Fibroblast of lung (primary cell): ENCODE data around the gene KCND3. TPM values are rescaled to one million over a fixed set of nuclear protein-coding genes. Genes with fewer than 3 reads are reported as not detected.

Source experiments
- DNase-seq, 2 donors: peaks; one replicate each; pipeline versions ENCODE4 v3.0.0 to v3.0.0-alpha.2; 2010; ENCODE audit warnings: low read depth in 2 of 2
- H2AFZ ChIP-seq: 2 replicates; pipeline ENCODE4 v1.5.1; 2012; ENCODE audit warnings: low read length, control low read depth, inconsistent platforms
- H3K27ac ChIP-seq: 2 replicates; pipeline ENCODE4 v1.5.1; 2011; ENCODE audit warnings: low read length, control low read depth; ENCODE audit not compliant: insufficient read depth
- H3K27me3 ChIP-seq: 2 replicates; pipeline ENCODE4 v1.5.1; 2011; ENCODE audit warnings: mild to moderate bottlenecking, low read length; ENCODE audit not compliant: control insufficient read depth, insufficient read depth
- H3K36me3 ChIP-seq: 2 replicates; pipeline ENCODE4 v1.5.1; 2011; ENCODE audit warnings: low read length; ENCODE audit not compliant: control insufficient read depth, insufficient read depth
- H3K4me1 ChIP-seq: 2 replicates; pipeline ENCODE4 v1.5.1; 2011; ENCODE audit warnings: low read length; ENCODE audit not compliant: control insufficient read depth, insufficient read depth; ENCODE audit errors: extremely low read depth
- H3K4me2 ChIP-seq: 2 replicates; pipeline ENCODE4 v1.5.1; 2011; ENCODE audit warnings: low read length, control low read depth; ENCODE audit not compliant: insufficient read depth; ENCODE audit errors: extremely low read depth
- H3K4me3 ChIP-seq, 4 experiments: fragments of 200-600 bp in 1 of 4; sonication (generic) in 1 of 4; replicated peaks in 1 of 4; 2 replicates each; pipeline ENCODE4 v1.5.1; 2011 to 2016; ENCODE audit warnings: low read length in 4 of 4, low read depth in 3 of 4, mild to moderate bottlenecking in 3 of 4, control low read depth in 2 of 4, inconsistent platforms in 1 of 4, mixed read lengths in 1 of 4; ENCODE audit not compliant: insufficient read depth in 1 of 4; ENCODE audit errors: control extremely low read depth in 1 of 4
- H3K79me2 ChIP-seq: 2 replicates; pipeline ENCODE4 v1.5.1; 2012; ENCODE audit warnings: mild to moderate bottlenecking, low read length, inconsistent platforms; ENCODE audit not compliant: control insufficient read depth, insufficient read depth
- H3K9ac ChIP-seq: 2 replicates; pipeline ENCODE4 v1.5.1; 2011; ENCODE audit warnings: mild to moderate bottlenecking, low read length, control low read depth; ENCODE audit not compliant: insufficient read depth
- H3K9me3 ChIP-seq: 2 replicates; pipeline ENCODE4 v1.5.1; 2012; ENCODE audit warnings: low read depth, low read length; ENCODE audit not compliant: control insufficient read depth, insufficient read depth
- H4K20me1 ChIP-seq: 2 replicates; pipeline ENCODE4 v1.5.1; 2011; ENCODE audit warnings: low read length; ENCODE audit not compliant: control insufficient read depth, insufficient read depth; ENCODE audit errors: extremely low read depth
- EZH2 ChIP-seq: IDR thresholded peaks from 2 replicates; pipeline ENCODE4 v1.5.1; 2012; ENCODE audit warnings: low read length, control low read depth, mild to moderate bottlenecking; ENCODE audit errors: missing control alignments
- polyA plus RNA-seq, 2 donors: library from polyadenylated mRNA; depleted of rRNA in 1 of 2; stranded (reverse) in 1 of 2; unstranded in 1 of 2; fragments of >200 nt; gene quantifications; 2 replicates each; pipeline ENCODE4 v1.2.1, GENCODE V29; 2011 to 2012; ENCODE audit warnings: missing spikeins in 1 of 2
- total RNA-seq: library from RNA; depleted of rRNA; stranded (reverse); fragments of >200 nt; gene quantifications from 2 replicates; pipeline ENCODE4 v1.2.1, GENCODE V29; 2014
- TF ChIP-seq, protein P1 (sequence below), 2 donors: IDR thresholded peaks in 1 of 2; conservative IDR thresholded peaks in 1 of 2; 1 replicate in 1 of 2; 2 replicates in 1 of 2; pipeline ENCODE4 v1.5.1; 2011 to 2012; ENCODE audit warnings: low read length in 2 of 2, control low read depth in 1 of 2, inconsistent platforms in 1 of 2, low read depth in 1 of 2, mild to moderate bottlenecking in 1 of 2

The KCND3 gene
- total and polyA plus RNA-seq, 2 donors (not counting 1 experiment from before 2014, with no cell fraction given): 0.66 to 9.3 TPM

- no peak overlapping the region for H3K9ac ChIP-seq
- DNase-seq: no peak
- TF ChIP-seq, protein P1, sequence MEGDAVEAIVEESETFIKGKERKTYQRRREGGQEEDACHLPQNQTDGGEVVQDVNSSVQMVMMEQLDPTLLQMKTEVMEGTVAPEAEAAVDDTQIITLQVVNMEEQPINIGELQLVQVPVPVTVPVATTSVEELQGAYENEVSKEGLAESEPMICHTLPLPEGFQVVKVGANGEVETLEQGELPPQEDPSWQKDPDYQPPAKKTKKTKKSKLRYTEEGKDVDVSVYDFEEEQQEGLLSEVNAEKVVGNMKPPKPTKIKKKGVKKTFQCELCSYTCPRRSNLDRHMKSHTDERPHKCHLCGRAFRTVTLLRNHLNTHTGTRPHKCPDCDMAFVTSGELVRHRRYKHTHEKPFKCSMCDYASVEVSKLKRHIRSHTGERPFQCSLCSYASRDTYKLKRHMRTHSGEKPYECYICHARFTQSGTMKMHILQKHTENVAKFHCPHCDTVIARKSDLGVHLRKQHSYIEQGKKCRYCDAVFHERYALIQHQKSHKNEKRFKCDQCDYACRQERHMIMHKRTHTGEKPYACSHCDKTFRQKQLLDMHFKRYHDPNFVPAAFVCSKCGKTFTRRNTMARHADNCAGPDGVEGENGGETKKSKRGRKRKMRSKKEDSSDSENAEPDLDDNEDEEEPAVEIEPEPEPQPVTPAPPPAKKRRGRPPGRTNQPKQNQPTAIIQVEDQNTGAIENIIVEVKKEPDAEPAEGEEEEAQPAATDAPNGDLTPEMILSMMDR (conservative IDR thresholded peaks at IDR 0.05 in 1 of 2, IDR thresholded peaks at IDR 0.05 in 1 of 2; ENCODE audit: low read depth in 1 of 2, low read length in 2 of 2): no peak
- no peak for TF ChIP-seq EZH2
- H3K36me3 ChIP-seq: peaks cover 6% of the 10 kb centered on the region
- H2AFZ ChIP-seq: no peak overlapping the region
- peaks cover 14% of the 10 kb centered on the region for H3K79me2 ChIP-seq
- H3K4me3 ChIP-seq: no peak overlapping the region
- no peaks in the 10 kb centered on the region for H3K27me3 ChIP-seq
- H4K20me1 ChIP-seq: no peaks in the 10 kb centered on the region
- peaks cover 9% of the 10 kb centered on the region for H3K4me1 ChIP-seq
- H3K4me2 ChIP-seq: no peak overlapping the region
- H3K9me3 ChIP-seq: no peaks in the 10 kb centered on the region
- no peak overlapping the region for H3K27ac ChIP-seq
These were observed 227.8 kb downstream of the KCND3 start for GRCh38 chr1:111761717-111762116.

DNA sequence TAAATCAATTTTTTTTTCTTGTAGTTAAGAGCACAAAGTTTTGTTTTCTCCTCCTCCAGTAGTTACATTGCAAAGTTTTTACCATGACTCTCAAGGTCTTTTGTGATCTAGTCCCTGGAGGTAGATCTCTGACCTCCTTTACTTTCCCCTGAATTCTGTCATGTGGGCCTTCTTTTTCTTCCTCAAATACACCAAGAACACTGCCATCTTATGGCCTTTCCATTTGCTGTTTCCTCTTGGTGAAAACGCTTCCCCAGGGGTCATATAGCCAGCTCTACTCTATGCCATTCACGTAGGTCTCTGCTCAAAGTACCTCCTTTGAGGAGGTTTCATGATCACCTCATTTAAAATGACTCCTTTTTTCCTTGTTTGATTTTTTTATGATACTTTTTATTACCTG, 231.1 kb downstream of the KCND3 start:
- Histone ChIP-seq H3K9me3 (no peaks in the 10 kb centered on the region), H3K4me2 (no peak overlapping the region), H3K36me3 (peaks cover 5% of the 10 kb centered on the region), H3K4me1 (peaks cover 9% of the 10 kb centered on the region), H3K9ac (no peak overlapping the region), H4K20me1 (no peaks in the 10 kb centered on the region), H3K27me3 (no peaks in the 10 kb centered on the region), H3K27ac (no peak overlapping the region), H2AFZ (no peak overlapping the region), H3K4me3 (no peak overlapping the region), H3K79me2 (peaks cover 19% of the 10 kb centered on the region)
- TF ChIP-seq EZH2: no peak
- TF ChIP-seq, protein P1 (conservative IDR thresholded peaks at IDR 0.05 in 1 of 2, IDR thresholded peaks at IDR 0.05 in 1 of 2; ENCODE audit: low read depth in 1 of 2, low read length in 2 of 2): peak in 1 of 2 donors; percentile 14
- DNase-seq: no peak

DNA sequence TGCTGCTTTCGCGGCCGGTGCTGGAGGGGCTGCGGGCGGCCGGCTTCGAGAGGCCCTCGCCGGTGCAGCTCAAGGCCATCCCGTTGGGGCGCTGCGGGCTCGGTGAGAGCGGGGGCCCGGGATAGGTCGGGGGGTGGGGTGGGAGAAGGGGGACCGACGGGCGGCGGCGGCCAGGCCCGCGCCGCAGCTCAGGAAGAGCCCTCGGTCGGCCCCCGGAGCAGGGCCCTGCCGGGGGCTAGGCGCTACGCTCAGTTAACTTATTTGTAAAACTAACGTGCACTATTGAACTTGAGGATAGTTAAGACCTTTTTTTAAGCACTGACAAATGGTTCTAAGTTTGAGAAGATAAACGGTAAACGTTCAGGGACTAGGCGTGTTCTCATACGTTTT, 233.3 kb downstream of the KCND3 start:
- Histone ChIP-seq H3K79me2 (peaks cover 19% of the 10 kb centered on the region), H3K9ac (peak overlapping the region; percentile 90), H3K4me3 (peak overlapping the region; percentile 71 to 92 (median 90)), H3K4me2 (peak overlapping the region; percentile 83), H3K27ac (peak overlapping the region; percentile 98), H2AFZ (peak overlapping the region; percentile 61), H4K20me1 (no peaks in the 10 kb centered on the region), H3K4me1 (peaks cover 2% of the 10 kb centered on the region), H3K36me3 (peaks cover 2% of the 10 kb centered on the region), H3K27me3 (no peaks in the 10 kb centered on the region), H3K9me3 (no peaks in the 10 kb centered on the region)
- TF ChIP-seq, protein P1 (conservative IDR thresholded peaks at IDR 0.05 in 1 of 2, IDR thresholded peaks at IDR 0.05 in 1 of 2; ENCODE audit: low read depth in 1 of 2, low read length in 2 of 2): no peak
- no peak for TF ChIP-seq EZH2
- no peak for DNase-seq
